Choroid plexus epithelial cell (primary cell): ENCODE data around the gene DMGDH.

Source experiments
- DNase-seq: peaks from one replicate; pipeline ENCODE4 v3.0.0-alpha.2; 2010; ENCODE audit warnings: low read depth
- H3K4me3 ChIP-seq: 2 replicates; pipeline ENCODE4 v1.5.1; 2011; ENCODE audit warnings: low read depth, mild to moderate bottlenecking, control low read depth, low read length, moderate library complexity
- TF ChIP-seq, protein P1 (sequence below): conservative IDR thresholded peaks from 2 replicates; pipeline ENCODE4 v1.5.1; 2011; ENCODE audit warnings: low read depth, mild to moderate bottlenecking, control low read depth, inconsistent platforms, low read length, moderate library complexity

The DMGDH gene

DNA sequence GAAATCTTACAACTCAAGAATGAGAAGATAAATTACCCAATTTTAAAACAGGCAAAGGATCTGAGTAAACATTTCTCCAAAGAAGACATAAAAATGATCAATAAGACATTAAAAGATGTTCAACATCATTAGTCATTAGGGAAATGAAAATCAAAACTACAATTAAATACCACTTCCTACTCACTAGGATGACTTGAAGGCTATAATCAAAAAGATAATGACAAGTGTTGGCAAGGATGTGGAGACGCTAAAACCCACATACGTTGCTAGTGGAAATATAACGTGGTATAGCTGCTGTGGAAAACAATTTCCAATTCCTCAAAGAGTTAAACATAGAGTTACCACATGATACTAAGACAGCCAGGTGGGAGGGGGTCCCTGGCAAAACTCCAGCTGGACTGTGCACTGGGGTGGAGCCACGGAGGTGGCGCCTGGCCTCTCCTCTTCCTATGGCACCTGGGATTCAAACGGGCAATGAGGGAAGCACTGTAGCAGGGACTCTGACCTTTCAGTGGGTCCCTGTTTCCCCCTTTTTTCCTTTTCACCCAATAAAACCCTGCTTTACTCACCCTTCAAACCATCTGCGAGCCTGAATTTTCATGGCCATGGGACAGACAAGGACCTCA is 90.2 kb downstream of the DMGDH start:
- TF ChIP-seq, protein P1, sequence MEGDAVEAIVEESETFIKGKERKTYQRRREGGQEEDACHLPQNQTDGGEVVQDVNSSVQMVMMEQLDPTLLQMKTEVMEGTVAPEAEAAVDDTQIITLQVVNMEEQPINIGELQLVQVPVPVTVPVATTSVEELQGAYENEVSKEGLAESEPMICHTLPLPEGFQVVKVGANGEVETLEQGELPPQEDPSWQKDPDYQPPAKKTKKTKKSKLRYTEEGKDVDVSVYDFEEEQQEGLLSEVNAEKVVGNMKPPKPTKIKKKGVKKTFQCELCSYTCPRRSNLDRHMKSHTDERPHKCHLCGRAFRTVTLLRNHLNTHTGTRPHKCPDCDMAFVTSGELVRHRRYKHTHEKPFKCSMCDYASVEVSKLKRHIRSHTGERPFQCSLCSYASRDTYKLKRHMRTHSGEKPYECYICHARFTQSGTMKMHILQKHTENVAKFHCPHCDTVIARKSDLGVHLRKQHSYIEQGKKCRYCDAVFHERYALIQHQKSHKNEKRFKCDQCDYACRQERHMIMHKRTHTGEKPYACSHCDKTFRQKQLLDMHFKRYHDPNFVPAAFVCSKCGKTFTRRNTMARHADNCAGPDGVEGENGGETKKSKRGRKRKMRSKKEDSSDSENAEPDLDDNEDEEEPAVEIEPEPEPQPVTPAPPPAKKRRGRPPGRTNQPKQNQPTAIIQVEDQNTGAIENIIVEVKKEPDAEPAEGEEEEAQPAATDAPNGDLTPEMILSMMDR: no peak
- H3K4me3 ChIP-seq: no peak overlapping the region
- DNase-seq: no peak

DNA sequence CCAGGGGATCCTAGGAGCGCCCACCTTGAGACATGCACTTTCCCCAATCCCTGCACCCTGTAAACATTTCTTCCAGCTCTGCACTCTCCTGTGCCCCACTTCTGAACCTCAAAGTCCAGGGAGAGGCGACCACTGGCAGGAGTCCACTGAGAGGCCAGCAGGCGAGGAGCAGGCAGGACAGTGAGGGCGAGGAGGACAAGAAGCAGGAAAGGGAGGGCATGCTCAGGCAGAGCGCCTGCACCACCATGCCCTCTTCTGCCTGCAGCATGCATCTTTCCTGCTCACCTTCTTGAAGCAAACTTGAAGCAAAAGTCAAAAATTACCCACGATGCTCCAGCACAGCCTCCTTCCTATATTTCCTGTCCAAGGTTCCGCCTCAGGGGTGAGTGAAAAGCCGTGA is 94.4 kb downstream of the DMGDH start:
- TF ChIP-seq, protein P1: no peak
- DNase-seq: no peak
- H3K4me3 ChIP-seq: no peak overlapping the region

DNA sequence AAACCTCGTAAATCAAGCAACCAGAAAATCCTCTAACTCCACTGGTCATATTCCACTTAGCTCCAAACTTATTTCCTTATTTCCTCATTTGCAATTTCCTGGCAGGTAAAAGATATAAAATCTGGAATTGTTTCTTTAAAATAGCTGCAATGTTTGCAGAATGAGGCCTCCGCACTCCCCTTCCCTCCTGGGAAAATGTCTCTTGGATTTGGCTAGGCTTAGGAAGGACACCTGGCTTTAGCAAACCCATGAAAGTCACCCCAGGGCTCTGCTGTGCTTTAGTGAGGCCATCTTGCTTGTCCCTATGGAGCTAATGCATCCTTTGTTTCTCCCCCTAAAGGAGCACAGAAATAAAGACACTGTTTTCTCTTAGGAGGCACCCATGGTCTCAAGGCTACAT is 94.9 kb downstream of the DMGDH start:
- DNase-seq: no peak
- TF ChIP-seq, protein P1: no peak
- no peak overlapping the region for H3K4me3 ChIP-seq

GRCh38 chr5:78974011-78974410 is 95.5 kb downstream of the DMGDH start:
- H3K4me3 ChIP-seq: no peak overlapping the region
- TF ChIP-seq, protein P1: no peak
- no peak for DNase-seq

GRCh38 chr5:78972654-78973428 is 96.6 kb downstream of the DMGDH start:
- no peak overlapping the region for H3K4me3 ChIP-seq
- TF ChIP-seq, protein P1: no peak
- peak; percentile 63 for DNase-seq

DNA sequence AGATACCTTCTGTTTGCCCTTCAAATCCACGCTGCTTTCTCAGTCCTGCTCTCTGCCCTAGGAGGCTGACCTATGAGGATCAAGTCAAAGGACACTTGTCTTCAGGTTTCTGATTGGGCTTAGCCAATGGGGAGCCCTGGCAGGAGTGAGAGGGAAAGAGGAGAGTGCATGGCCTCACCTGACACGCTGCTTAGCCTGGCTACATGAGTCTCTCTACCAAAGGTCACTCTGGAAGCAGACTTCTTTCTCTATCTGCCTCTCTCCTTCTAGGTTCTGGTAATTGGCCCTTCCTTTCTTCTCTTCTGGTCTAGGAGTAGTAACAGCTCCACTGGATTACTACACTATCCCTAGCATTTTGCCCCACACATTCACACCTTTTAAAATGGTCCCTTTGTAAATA is 97.5 kb downstream of the DMGDH start:
- no peak for DNase-seq
- H3K4me3 ChIP-seq: no peak overlapping the region
- TF ChIP-seq, protein P1: no peak

- TF ChIP-seq, protein P1: no peak
- no peak overlapping the region for H3K4me3 ChIP-seq
- no peak for DNase-seq
Observed at GRCh38 chr5:78968781-78969180, 100.7 kb downstream of the DMGDH start.
